GM12878 (cell line): Measurements from ENCODE around the gene CNOT3.

Experiments
- BCLAF1 ChIP-seq: fragments of 450-650 bp; IDR thresholded peaks from 2 replicates; pipeline ENCODE4 v1.6.1; 2017; ENCODE audit warnings: antibody characterized with exemption, mild to moderate bottlenecking, moderate library complexity
- E4F1 ChIP-seq: fragments of 450-650 bp; IDR thresholded peaks from 2 replicates; pipeline ENCODE4 v1.6.1; 2018; ENCODE audit warnings: borderline replicate concordance, mild to moderate bottlenecking; ENCODE audit not compliant: partially characterized antibody
- FOXM1 ChIP-seq: IDR thresholded peaks from 2 replicates; pipeline ENCODE4 v1.6.1; 2012; ENCODE audit warnings: low read depth, mild to moderate bottlenecking, inconsistent platforms, low read length, moderate library complexity
- MEF2A ChIP-seq: IDR thresholded peaks from 2 replicates; pipeline ENCODE4 v1.6.1; 2011; ENCODE audit warnings: low read depth, mild to moderate bottlenecking, low read length, moderate library complexity; ENCODE audit not compliant: insufficient read depth
- RAD21 ChIP-seq: IDR thresholded peaks from 2 replicates; pipeline ENCODE4 v1.6.1; 2011; ENCODE audit warnings: mild to moderate bottlenecking, low read depth, low read length, moderate library complexity; ENCODE audit not compliant: insufficient read depth
- SMAD1 ChIP-seq: fragments of 450-650 bp; IDR thresholded peaks from 2 replicates; pipeline ENCODE4 v1.6.1; 2018; ENCODE audit warnings: mild to moderate bottlenecking, low read depth; ENCODE audit not compliant: partially characterized antibody
- SREBF2 ChIP-seq: IDR thresholded peaks from 2 replicates; pipeline ENCODE4 v1.6.1; 2012; ENCODE audit warnings: mild to moderate bottlenecking, low read length
- TF ChIP-seq, protein P1 (sequence below), 3 experiments: IDR thresholded peaks in 2 of 3; conservative IDR thresholded peaks in 1 of 3; 2 replicates each; pipeline ENCODE4 v1.5.1; 2011; ENCODE audit warnings: low read depth in 3 of 3, low read length in 3 of 3, mild to moderate bottlenecking in 3 of 3, control low read depth in 2 of 3, moderate library complexity in 2 of 3, inconsistent platforms in 1 of 3, mixed read lengths in 1 of 3; ENCODE audit not compliant: control insufficient read depth in 2 of 3, insufficient read depth in 1 of 3; ENCODE audit errors: extremely low read depth in 1 of 3

DNA sequence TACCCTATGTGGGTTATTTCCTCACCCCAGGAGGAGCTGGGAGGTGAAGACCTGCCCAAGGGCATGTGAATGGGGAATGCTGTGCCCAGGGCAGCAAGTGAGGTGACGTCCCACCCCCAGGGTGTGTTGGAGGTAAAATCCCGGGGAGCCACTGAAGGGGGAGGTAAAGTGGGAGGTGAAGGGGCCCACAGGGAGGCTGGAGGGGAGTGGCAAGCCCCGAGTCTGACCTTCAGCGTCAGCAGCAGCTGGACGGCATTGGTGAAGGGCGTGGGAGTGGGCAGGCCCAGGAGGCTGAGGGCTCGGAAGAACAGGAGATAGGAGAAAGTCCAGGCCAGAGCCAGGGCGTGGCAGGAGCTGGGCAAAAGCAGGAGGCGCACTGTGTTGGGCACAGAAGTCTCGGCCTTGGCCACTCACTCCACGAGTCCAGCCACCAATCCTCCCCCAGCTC, 49.4 kb downstream of the CNOT3 start:
- no peak for TF ChIP-seq BCLAF1
- no peak for TF ChIP-seq SMAD1
- TF ChIP-seq FOXM1: no peak
- TF ChIP-seq, protein P1, sequence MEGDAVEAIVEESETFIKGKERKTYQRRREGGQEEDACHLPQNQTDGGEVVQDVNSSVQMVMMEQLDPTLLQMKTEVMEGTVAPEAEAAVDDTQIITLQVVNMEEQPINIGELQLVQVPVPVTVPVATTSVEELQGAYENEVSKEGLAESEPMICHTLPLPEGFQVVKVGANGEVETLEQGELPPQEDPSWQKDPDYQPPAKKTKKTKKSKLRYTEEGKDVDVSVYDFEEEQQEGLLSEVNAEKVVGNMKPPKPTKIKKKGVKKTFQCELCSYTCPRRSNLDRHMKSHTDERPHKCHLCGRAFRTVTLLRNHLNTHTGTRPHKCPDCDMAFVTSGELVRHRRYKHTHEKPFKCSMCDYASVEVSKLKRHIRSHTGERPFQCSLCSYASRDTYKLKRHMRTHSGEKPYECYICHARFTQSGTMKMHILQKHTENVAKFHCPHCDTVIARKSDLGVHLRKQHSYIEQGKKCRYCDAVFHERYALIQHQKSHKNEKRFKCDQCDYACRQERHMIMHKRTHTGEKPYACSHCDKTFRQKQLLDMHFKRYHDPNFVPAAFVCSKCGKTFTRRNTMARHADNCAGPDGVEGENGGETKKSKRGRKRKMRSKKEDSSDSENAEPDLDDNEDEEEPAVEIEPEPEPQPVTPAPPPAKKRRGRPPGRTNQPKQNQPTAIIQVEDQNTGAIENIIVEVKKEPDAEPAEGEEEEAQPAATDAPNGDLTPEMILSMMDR (IDR thresholded peaks at IDR 0.05 in 2 of 3, conservative IDR thresholded peaks at IDR 0.05 in 1 of 3; ENCODE audit: control insufficient read depth in 2 of 3, extremely low read depth in 1 of 3, insufficient read depth in 1 of 3, low read depth in 3 of 3, low read length in 3 of 3): no peak
- TF ChIP-seq MEF2A: no peak
- TF ChIP-seq E4F1: no peak
- no peak for TF ChIP-seq SREBF2
- no peak for TF ChIP-seq RAD21
